Astrocyte of the cerebellum (primary cell): ENCODE results near the gene CDH18.

Experiments used
- DNase-seq: peaks from one replicate; pipeline ENCODE4 v3.0.0-alpha.2; 2011; ENCODE audit warnings: low read depth
- H3K4me3 ChIP-seq: 2 replicates; pipeline ENCODE4 v1.5.1; 2011; ENCODE audit warnings: mild to moderate bottlenecking, low read depth, low read length, moderate library complexity
- in situ Hi-C: cut with HindIII; loops from 2 replicates; pipeline ENCODE4 v1.10.0; 2017; ENCODE audit warnings: low sequenced_read_pairs
- TF ChIP-seq, protein P1 (sequence below): IDR thresholded peaks from 2 replicates; pipeline ENCODE4 v1.5.1; 2012; ENCODE audit warnings: low read length, low read depth, moderate library complexity, mild to moderate bottlenecking; ENCODE audit errors: missing control alignments

CDH18 gene

GRCh38 chr5:19920761-19921160, 67.2 kb downstream of the CDH18 start:
- TF ChIP-seq, protein P1, sequence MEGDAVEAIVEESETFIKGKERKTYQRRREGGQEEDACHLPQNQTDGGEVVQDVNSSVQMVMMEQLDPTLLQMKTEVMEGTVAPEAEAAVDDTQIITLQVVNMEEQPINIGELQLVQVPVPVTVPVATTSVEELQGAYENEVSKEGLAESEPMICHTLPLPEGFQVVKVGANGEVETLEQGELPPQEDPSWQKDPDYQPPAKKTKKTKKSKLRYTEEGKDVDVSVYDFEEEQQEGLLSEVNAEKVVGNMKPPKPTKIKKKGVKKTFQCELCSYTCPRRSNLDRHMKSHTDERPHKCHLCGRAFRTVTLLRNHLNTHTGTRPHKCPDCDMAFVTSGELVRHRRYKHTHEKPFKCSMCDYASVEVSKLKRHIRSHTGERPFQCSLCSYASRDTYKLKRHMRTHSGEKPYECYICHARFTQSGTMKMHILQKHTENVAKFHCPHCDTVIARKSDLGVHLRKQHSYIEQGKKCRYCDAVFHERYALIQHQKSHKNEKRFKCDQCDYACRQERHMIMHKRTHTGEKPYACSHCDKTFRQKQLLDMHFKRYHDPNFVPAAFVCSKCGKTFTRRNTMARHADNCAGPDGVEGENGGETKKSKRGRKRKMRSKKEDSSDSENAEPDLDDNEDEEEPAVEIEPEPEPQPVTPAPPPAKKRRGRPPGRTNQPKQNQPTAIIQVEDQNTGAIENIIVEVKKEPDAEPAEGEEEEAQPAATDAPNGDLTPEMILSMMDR = no peak
- in situ Hi-C loops = no loop called here
- DNase-seq = no peak

GRCh38 chr5:19918780-19919179, 69.2 kb downstream of the CDH18 start:
- no peak for DNase-seq
- H3K4me3 ChIP-seq = no peak overlapping the region
- TF ChIP-seq, protein P1 = no peak
- in situ Hi-C loops = no loop called here

More at GRCh38 chr5:19920761-19921160, 67.2 kb downstream of the CDH18 start:
- H3K4me3 ChIP-seq = no peak overlapping the region

GRCh38 chr5:19917588-19918122, 70.3 kb downstream of the CDH18 start:
- DNase-seq = no peak
- in situ Hi-C loops = no loop called here
- H3K4me3 ChIP-seq = no peak overlapping the region
- TF ChIP-seq, protein P1 = no peak

- TF ChIP-seq, protein P1 = no peak
- in situ Hi-C loops = no loop called here
- no peak overlapping the region for H3K4me3 ChIP-seq
- no peak for DNase-seq
These were observed 77.9 kb downstream of the CDH18 start for GRCh38 chr5:19910136-19910535.

DNA sequence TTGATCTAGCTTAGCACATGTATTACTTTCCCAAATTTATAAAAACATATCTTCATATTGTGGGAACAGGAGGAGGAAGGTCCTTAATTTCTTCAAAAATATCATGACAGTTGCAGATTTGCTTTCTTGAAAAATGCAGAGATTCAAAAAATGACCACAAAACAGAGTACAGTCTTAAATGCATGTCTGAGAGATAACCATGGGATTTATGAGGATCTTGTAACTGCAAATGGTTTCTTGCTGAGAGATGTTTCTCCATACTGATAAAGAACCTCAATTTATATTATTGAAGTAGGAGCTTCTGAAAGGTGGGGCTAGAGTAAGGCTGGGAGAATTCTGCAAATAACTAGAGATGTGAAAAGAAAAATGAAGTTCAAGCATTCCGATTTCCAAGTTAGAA, 83.2 kb downstream of the CDH18 start:
- TF ChIP-seq, protein P1 = no peak
- H3K4me3 ChIP-seq = no peak overlapping the region
- DNase-seq = no peak
- in situ Hi-C loops = no loop called here

GRCh38 chr5:19903611-19904010, 84.4 kb downstream of the CDH18 start:
- DNase-seq = no peak

More at GRCh38 chr5:19903611-19904010, 84.4 kb downstream of the CDH18 start:
- TF ChIP-seq, protein P1 = no peak
- in situ Hi-C loops = no loop called here
- H3K4me3 ChIP-seq = no peak overlapping the region
